LNCaP clone FGC (cell line): ENCODE results near the gene UBTD1.
A peak's percentile ranks its signal among the peaks of the same experiment; 100 is the strongest.

Experiments used
- DNase-seq: peaks from one replicate; pipeline ENCODE4 v3.0.0-alpha.2; 2011; ENCODE audit warnings: low read depth
- H3K4me3 ChIP-seq: 2 replicates; pipeline ENCODE4 v1.5.1; 2011; ENCODE audit warnings: mild to moderate bottlenecking, low read depth, low read length, control low read depth
- CTCF ChIP-seq: IDR thresholded peaks from 2 replicates; pipeline ENCODE4 v1.5.1; 2012; ENCODE audit warnings: mild to moderate bottlenecking; ENCODE audit not compliant: control insufficient read depth, insufficient read depth; ENCODE audit errors: extremely low read depth

UBTD1 gene

GRCh38 chr10:97585439-97585811 lies 86.7 kb downstream of the UBTD1 start:
- no peak for DNase-seq
- TF ChIP-seq CTCF: no peak
- peak overlapping the region; percentile 55 for H3K4me3 ChIP-seq

DNA sequence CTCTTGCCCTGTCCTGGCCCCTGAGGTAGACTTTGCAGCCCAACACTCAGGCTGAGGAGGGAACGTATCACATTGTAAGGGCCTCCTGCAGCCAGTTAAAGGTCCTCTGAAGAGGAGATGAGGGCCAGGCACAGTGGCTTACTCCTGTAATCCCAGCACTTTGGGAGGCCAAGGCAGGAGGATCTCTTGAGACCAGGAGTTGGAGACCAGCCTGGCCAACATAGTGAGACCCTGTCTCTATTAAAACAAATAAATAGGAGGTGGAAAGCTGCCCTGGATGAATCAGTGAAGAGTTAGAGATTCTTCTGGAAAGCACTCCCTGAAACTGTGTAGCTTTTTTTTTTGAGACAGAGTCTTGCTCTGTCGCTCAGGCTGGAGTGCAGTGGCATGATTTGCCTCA lies 88.5 kb downstream of the UBTD1 start:
- no peak overlapping the region for H3K4me3 ChIP-seq
- TF ChIP-seq CTCF: no peak
- DNase-seq: no peak

DNA sequence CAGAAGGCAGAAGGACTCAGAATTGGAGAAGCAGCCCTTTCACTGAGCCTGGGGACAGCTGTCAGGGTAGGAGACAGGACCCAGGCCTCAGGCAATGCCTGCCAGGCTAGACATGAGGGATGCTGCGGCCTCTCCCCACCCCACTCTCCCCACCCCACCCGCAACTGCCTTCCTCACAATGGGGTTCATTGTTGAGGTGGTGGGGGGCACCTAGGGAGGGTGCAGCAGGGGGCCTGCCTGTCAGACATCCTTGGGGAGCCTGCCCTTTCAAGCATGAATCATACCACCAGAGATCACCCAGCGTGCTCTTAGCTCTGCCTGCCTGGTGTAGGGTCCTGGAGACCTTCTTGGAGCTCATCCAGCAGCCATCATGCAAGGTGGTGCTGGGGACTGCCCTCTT lies 90.8 kb downstream of the UBTD1 start, which contains the start of gene C10orf62:
TSS of gene C10orf62 (plus strand) at position 243 of the 400 bp plus-strand sequence. CDS start 177 bp downstream, outside the sequence.
- TF ChIP-seq CTCF: no peak
- DNase-seq: no peak
- H3K4me3 ChIP-seq: no peak within 1 kb of the TSS

- no peak for DNase-seq
- TF ChIP-seq CTCF: no peak
- no peak overlapping the region for H3K4me3 ChIP-seq
Observed at GRCh38 chr10:97590082-97590747, 91.5 kb downstream of the UBTD1 start.

GRCh38 chr10:97590748-97591495 lies 92.2 kb downstream of the UBTD1 start:
- no peak overlapping the region for H3K4me3 ChIP-seq
- no peak for TF ChIP-seq CTCF
- no peak for DNase-seq

DNA sequence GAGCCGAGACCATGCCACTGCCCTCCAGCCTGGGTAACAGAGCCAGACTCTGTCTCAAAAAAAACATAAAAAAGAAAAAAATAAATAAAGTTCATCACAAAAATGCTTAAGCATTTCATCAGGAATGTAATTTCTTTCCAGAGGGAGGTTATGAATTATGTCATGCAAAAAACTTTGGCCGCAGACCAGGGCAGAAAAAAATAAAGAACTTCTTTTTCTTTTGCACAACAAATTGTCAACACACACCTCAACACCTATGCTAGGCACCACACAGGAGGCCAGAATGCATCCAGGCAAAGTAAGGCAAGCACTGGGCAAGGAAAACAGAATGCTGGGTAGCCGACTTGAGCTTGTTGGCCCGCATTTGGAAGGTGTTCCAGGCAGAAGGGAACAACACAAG lies 94.7 kb downstream of the UBTD1 start:
- H3K4me3 ChIP-seq: no peak overlapping the region
- TF ChIP-seq CTCF: no peak
- DNase-seq: no peak
